HG03575 (cell line): Measurements from ENCODE around the gene SRPRB.

Experiments
- ATAC-seq: cut with Tn5 transposase; IDR thresholded peaks from one replicate; pipeline ENCODE4 v1.9.1; 2021; ENCODE audit not compliant: unreplicated experiment, insufficient number of reproducible peaks, low FRiP score; ENCODE audit errors: extremely low read depth

Gene SRPRB

GRCh38 chr3:133837487-133838295, 32.1 kb downstream of the SRPRB start:
- ATAC-seq: no peak

- ATAC-seq: no peak
Observed at GRCh38 chr3:133838296-133838789, 32.7 kb downstream of the SRPRB start.

- no peak for ATAC-seq
Observed at GRCh38 chr3:133838916-133839800, 33.5 kb downstream of the SRPRB start.

GRCh38 chr3:133840055-133840737, 34.6 kb downstream of the SRPRB start:
- no peak for ATAC-seq

GRCh38 chr3:133840767-133841166, 35.2 kb downstream of the SRPRB start:
- ATAC-seq: no peak

GRCh38 chr3:133841196-133841595, 35.6 kb downstream of the SRPRB start:
- ATAC-seq: no peak

- no peak for ATAC-seq
Observed at GRCh38 chr3:133842158-133842557, 36.5 kb downstream of the SRPRB start.

GRCh38 chr3:133843634-133844033, 38.0 kb downstream of the SRPRB start:
- no peak for ATAC-seq

- ATAC-seq: no peak
Observed at GRCh38 chr3:133845127-133845526, 39.5 kb downstream of the SRPRB start.

GRCh38 chr3:133849346-133849745, 43.7 kb downstream of the SRPRB start:
- ATAC-seq: no peak

- ATAC-seq: no peak
Observed at GRCh38 chr3:133850034-133850433, 44.4 kb downstream of the SRPRB start.

GRCh38 chr3:133851266-133851906, 45.8 kb downstream of the SRPRB start:
- no peak for ATAC-seq

- ATAC-seq: no peak
Observed at GRCh38 chr3:133851931-133852330, 46.3 kb downstream of the SRPRB start.

- ATAC-seq: no peak
Observed at GRCh38 chr3:133853063-133853924, 47.7 kb downstream of the SRPRB start.

- ATAC-seq: no peak
Observed at GRCh38 chr3:133853925-133854227, 48.3 kb downstream of the SRPRB start.

GRCh38 chr3:133854264-133855001, 48.8 kb downstream of the SRPRB start:
- no peak for ATAC-seq

- no peak for ATAC-seq
Observed at GRCh38 chr3:133855002-133855370, 49.4 kb downstream of the SRPRB start.

- no peak for ATAC-seq
Observed at GRCh38 chr3:133855772-133856171, 50.2 kb downstream of the SRPRB start.
